WTC11 (cell line): ENCODE measurements around the gene HSF2BP.

ENCODE experiments used
- ATF2 ChIP-seq: sonication (generic); formaldehyde crosslinking; IDR thresholded peaks from 2 replicates; pipeline ENCODE4 v1.8.1; 2022; ENCODE audit warnings: low read depth, missing genetic modification reagents, borderline replicate concordance
- CTCF ChIP-seq: fragments of 200-600 bp; IDR thresholded peaks from 2 replicates; pipeline ENCODE4 v1.8.0; 2022; ENCODE audit warnings: antibody characterized with exemption
- E2F4 ChIP-seq: sonication (generic); formaldehyde crosslinking; IDR thresholded peaks from 2 replicates; pipeline ENCODE4 v1.8.1; 2022; ENCODE audit warnings: low read depth, mild to moderate bottlenecking, moderate library complexity, missing genetic modification reagents, borderline replicate concordance
- EMX1 ChIP-seq: fragments of 250-450 bp; sonication (Bioruptor Pico); IDR thresholded peaks from 2 replicates; pipeline ENCODE4 v1.8.0; 2021; ENCODE audit warnings: mild to moderate bottlenecking
- IRF2 ChIP-seq: sonication (generic); formaldehyde crosslinking; IDR thresholded peaks from 2 replicates; pipeline ENCODE4 v1.8.0; 2022; ENCODE audit warnings: low read depth, missing genetic modification reagents, borderline replicate concordance
- SOX15 ChIP-seq: fragments of 250-450 bp; sonication (Bioruptor Pico); IDR thresholded peaks from 2 replicates; pipeline ENCODE4 v1.9.0; 2021; ENCODE audit warnings: mild to moderate bottlenecking
- USF1 ChIP-seq: sonication (generic); formaldehyde crosslinking; IDR thresholded peaks from 2 replicates; pipeline ENCODE4 v1.8.0; 2022; ENCODE audit warnings: mild to moderate bottlenecking, missing genetic modification reagents
- USF2 ChIP-seq: sonication (generic); formaldehyde crosslinking; IDR thresholded peaks from 2 replicates; pipeline ENCODE4 v1.8.1; 2023; ENCODE audit warnings: mild to moderate bottlenecking, missing genetic modification reagents, moderate library complexity
- TF ChIP-seq, protein P1 (sequence below): sonication (generic); formaldehyde crosslinking; IDR thresholded peaks from 2 replicates; pipeline ENCODE4 v1.8.1; 2023; ENCODE audit warnings: mild to moderate bottlenecking, missing genetic modification reagents, moderate library complexity

DNA sequence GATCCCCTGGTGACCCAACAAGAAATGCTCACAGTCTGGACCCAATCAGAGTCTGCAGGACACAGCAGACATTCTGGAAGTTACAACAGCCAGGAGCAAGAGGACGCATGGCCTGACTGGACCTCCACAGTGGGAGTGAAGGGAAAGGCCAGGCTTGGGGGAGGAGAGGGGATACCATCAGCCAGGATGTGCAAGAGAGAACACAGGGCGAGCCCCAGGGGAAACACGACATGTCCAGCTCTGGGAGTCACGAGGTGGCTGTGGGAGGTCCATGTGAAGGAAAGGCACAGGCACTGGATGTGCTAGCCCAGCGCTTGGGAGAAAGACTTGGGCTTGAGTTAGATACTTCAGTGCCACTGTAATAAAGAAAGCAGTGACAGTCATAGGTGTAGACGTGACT lies 87.3 kb downstream of the HSF2BP start:
- TF ChIP-seq, protein P1, sequence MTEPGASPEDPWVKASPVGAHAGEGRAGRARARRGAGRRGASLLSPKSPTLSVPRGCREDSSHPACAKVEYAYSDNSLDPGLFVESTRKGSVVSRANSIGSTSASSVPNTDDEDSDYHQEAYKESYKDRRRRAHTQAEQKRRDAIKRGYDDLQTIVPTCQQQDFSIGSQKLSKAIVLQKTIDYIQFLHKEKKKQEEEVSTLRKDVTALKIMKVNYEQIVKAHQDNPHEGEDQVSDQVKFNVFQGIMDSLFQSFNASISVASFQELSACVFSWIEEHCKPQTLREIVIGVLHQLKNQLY (CRISPR knock-in tag): no peak
- TF ChIP-seq IRF2 (CRISPR knock-in tag) (no peak), SOX15 (CRISPR knock-in tag) (no peak), CTCF (no peak), USF2 (CRISPR knock-in tag) (no peak), ATF2 (CRISPR knock-in tag) (no peak), EMX1 (CRISPR knock-in tag) (no peak), USF1 (no peak), E2F4 (CRISPR knock-in tag) (no peak)
